Measurements from ENCODE around the gene RUNX1.
A peak's percentile ranks its signal among the peaks of the same experiment; 100 is the strongest.

Gene RUNX1

GRCh38 chr21:35048183-35048601 lies 910 bp downstream of the RUNX1 start:
- no peak for TF ChIP-seq Cebpa-rat (IDR thresholded peaks at IDR 0.05)
- peak overlapping the region; percentile 93 for H3K27ac ChIP-seq
- H3K9ac ChIP-seq: peak overlapping the region; percentile 96
- peak overlapping the region; percentile 88 for H3K4me3 ChIP-seq
- peaks cover 39% of the 10 kb centered on the region for H3K36me3 ChIP-seq
- H3K9me3 ChIP-seq: no peaks in the 10 kb centered on the region
- peak overlapping the region; percentile 95 for H3K4me2 ChIP-seq
- H4K20me1 ChIP-seq: peaks cover 23% of the 10 kb centered on the region
- no peaks in the 10 kb centered on the region for H3K27me3 ChIP-seq
- H3K4me1 ChIP-seq: peaks cover 59% of the 10 kb centered on the region

- H4K20me1 ChIP-seq: peaks cover 37% of the 10 kb centered on the region
- peaks cover 52% of the 10 kb centered on the region for H3K36me3 ChIP-seq
- H3K4me1 ChIP-seq: peaks cover 61% of the 10 kb centered on the region
- H3K27ac ChIP-seq: peak overlapping the region; percentile 93
- peak overlapping the region; percentile 88 for H3K4me3 ChIP-seq
- no peaks in the 10 kb centered on the region for H3K9me3 ChIP-seq
- H3K27me3 ChIP-seq: no peaks in the 10 kb centered on the region
- peak overlapping the region; percentile 95 for H3K4me2 ChIP-seq
- TF ChIP-seq Cebpa-rat (IDR thresholded peaks at IDR 0.05): no peak
- H3K9ac ChIP-seq: peak overlapping the region; percentile 96
These were observed 2.2 kb downstream of the RUNX1 start for GRCh38 chr21:35046880-35047229.

GRCh38 chr21:35046263-35046624 lies 2.9 kb downstream of the RUNX1 start:
- Histone ChIP-seq H3K4me3 (peak overlapping the region; percentile 88), H4K20me1 (peaks cover 43% of the 10 kb centered on the region), H3K9ac (peak overlapping the region; percentile 96), H3K36me3 (peaks cover 58% of the 10 kb centered on the region), H3K9me3 (no peaks in the 10 kb centered on the region), H3K27ac (peak overlapping the region; percentile 93), H3K4me1 (peaks cover 62% of the 10 kb centered on the region), H3K27me3 (no peaks in the 10 kb centered on the region), H3K4me2 (peak overlapping the region; percentile 95)
- TF ChIP-seq Cebpa-rat (IDR thresholded peaks at IDR 0.05): no peak

DNA sequence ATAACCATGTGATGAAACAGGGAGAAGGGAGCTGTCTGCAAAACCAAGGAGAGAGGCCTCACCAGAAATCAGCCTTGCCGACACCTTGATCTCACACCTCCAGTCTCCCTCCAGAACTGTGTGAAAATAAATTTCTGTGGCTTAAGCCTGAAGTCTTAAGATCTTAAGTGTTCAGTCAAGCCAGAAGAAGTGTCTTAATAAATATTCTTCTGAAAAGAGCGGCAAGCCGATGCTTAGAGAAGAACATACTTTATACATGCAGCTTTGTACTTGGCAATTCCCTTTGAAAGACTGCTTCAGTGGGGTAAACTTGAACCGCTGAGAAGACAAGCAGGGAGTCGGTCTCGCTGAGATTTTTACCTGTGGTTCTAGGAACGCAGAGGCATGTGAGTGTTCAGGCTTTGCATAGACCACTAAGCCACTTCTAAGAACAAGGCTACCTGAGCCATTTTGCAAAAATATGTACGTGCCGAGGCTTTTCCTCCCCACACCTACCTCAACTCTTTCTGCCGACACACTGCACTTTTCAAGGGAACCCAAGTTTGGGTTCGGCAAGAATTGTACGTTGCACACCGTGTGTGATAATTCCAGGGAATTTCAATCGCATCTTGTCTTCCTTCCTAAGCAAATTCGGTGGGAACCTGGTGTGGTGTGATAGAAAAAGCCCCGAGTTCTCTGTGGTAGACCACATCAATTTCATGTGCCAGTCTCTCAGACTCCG lies 3.4 kb downstream of the RUNX1 start:
- peak overlapping the region; percentile 96 for H3K9ac ChIP-seq
- peak overlapping the region; percentile 95 for H3K4me2 ChIP-seq
- H3K4me1 ChIP-seq: peaks cover 63% of the 10 kb centered on the region
- H4K20me1 ChIP-seq: peaks cover 48% of the 10 kb centered on the region
- no peaks in the 10 kb centered on the region for H3K27me3 ChIP-seq
- H3K9me3 ChIP-seq: no peaks in the 10 kb centered on the region
- TF ChIP-seq Cebpa-rat (IDR thresholded peaks at IDR 0.05): no peak
- peaks cover 63% of the 10 kb centered on the region for H3K36me3 ChIP-seq
- peak overlapping the region; percentile 88 for H3K4me3 ChIP-seq
- peak overlapping the region; percentile 93 for H3K27ac ChIP-seq

- peaks cover 56% of the 10 kb centered on the region for H4K20me1 ChIP-seq
- H3K27me3 ChIP-seq: no peaks in the 10 kb centered on the region
- peak overlapping the region; percentile 96 for H3K9ac ChIP-seq
- H3K27ac ChIP-seq: peak overlapping the region; percentile 93
- peaks cover 70% of the 10 kb centered on the region for H3K36me3 ChIP-seq
- no peak for TF ChIP-seq Cebpa-rat (IDR thresholded peaks at IDR 0.05)
- peaks cover 63% of the 10 kb centered on the region for H3K4me1 ChIP-seq
- no peaks in the 10 kb centered on the region for H3K9me3 ChIP-seq
- peak overlapping the region; percentile 88 for H3K4me3 ChIP-seq
- peak overlapping the region; percentile 95 for H3K4me2 ChIP-seq
These were observed 4.1 kb downstream of the RUNX1 start for GRCh38 chr21:35044770-35045541.

- H3K27me3 ChIP-seq: no peaks in the 10 kb centered on the region
- no peak for TF ChIP-seq Cebpa-rat (IDR thresholded peaks at IDR 0.05)
- H3K9ac ChIP-seq: peak overlapping the region; percentile 96
- peaks cover 65% of the 10 kb centered on the region for H3K4me1 ChIP-seq
- H4K20me1 ChIP-seq: peaks cover 64% of the 10 kb centered on the region
- peak overlapping the region; percentile 93 for H3K27ac ChIP-seq
- H3K4me2 ChIP-seq: peak overlapping the region; percentile 95
- no peaks in the 10 kb centered on the region for H3K9me3 ChIP-seq
- peak overlapping the region; percentile 88 for H3K4me3 ChIP-seq
- H3K36me3 ChIP-seq: peaks cover 76% of the 10 kb centered on the region
These were observed 5.0 kb downstream of the RUNX1 start for GRCh38 chr21:35044128-35044527.

DNA sequence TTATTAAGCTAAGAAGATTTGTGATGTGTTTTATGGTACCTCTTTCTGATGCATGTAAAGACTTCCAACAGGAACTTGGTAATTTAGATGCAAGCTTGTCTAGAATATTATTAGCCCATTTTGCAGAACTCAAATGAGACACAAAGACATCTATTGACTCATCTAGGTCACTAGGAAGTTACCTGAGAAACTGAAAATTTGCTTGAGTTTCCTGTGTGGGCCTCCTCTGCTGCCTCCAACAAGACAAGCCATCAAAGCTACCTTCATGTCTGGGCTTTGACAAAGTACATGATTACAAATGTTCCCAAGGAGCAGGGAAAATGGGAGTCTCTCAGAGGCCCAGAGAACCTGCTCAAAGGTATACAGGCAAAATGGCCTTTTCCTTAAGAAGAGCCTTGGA lies 5.6 kb downstream of the RUNX1 start:
- H3K9me3 ChIP-seq: no peaks in the 10 kb centered on the region
- H3K9ac ChIP-seq: peak overlapping the region; percentile 96
- peaks cover 82% of the 10 kb centered on the region for H3K36me3 ChIP-seq
- H3K27me3 ChIP-seq: no peaks in the 10 kb centered on the region
- H3K4me3 ChIP-seq: peak overlapping the region; percentile 88
- no peak for TF ChIP-seq Cebpa-rat (IDR thresholded peaks at IDR 0.05)
- peaks cover 71% of the 10 kb centered on the region for H3K4me1 ChIP-seq
- peak overlapping the region; percentile 95 for H3K4me2 ChIP-seq
- H3K27ac ChIP-seq: peak overlapping the region; percentile 93
- H4K20me1 ChIP-seq: peaks cover 70% of the 10 kb centered on the region

DNA sequence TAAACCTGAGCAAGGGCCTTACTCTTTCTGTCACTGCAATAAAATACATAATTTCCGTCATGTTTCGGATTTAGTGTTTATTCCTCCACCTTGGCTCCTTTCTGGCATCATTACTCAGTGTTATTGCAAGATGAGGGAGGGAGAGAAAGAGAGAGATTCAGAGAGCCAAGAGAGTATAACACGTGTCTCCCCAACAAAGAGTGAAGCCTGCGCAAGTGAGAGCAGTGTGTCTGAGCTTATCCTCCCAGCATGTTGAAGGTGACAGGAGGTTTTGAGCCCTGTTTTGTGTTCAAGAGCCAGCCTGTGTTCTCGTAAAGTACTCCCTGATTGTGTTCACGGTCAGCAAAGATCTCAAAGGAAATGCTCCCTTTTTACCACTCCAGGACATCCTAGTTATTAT lies 6.3 kb downstream of the RUNX1 start:
- peaks cover 89% of the 10 kb centered on the region for H3K36me3 ChIP-seq
- TF ChIP-seq Cebpa-rat (IDR thresholded peaks at IDR 0.05): no peak
- H3K9me3 ChIP-seq: no peaks in the 10 kb centered on the region
- H3K27ac ChIP-seq: peak overlapping the region; percentile 93
- no peaks in the 10 kb centered on the region for H3K27me3 ChIP-seq
- H4K20me1 ChIP-seq: peaks cover 72% of the 10 kb centered on the region
- peak overlapping the region; percentile 64 for H3K9ac ChIP-seq
- H3K4me1 ChIP-seq: peaks cover 78% of the 10 kb centered on the region
- peak overlapping the region; percentile 88 for H3K4me3 ChIP-seq
- peak overlapping the region; percentile 95 for H3K4me2 ChIP-seq

- Histone ChIP-seq H3K4me1 (peaks cover 88% of the 10 kb centered on the region), H3K4me2 (peak overlapping the region; percentile 95), H3K9me3 (no peaks in the 10 kb centered on the region), H4K20me1 (peaks cover 81% of the 10 kb centered on the region), H3K27ac (peak overlapping the region; percentile 93), H3K4me3 (peak overlapping the region; percentile 88; the same call in 1 of the 2 replicates), H3K36me3 (peaks cover 97% of the 10 kb centered on the region), H3K9ac (peak overlapping the region; percentile 64), H3K27me3 (no peaks in the 10 kb centered on the region)
- TF ChIP-seq Cebpa-rat (IDR thresholded peaks at IDR 0.05): no peak
These were observed 7.2 kb downstream of the RUNX1 start for GRCh38 chr21:35041881-35042280.

DNA sequence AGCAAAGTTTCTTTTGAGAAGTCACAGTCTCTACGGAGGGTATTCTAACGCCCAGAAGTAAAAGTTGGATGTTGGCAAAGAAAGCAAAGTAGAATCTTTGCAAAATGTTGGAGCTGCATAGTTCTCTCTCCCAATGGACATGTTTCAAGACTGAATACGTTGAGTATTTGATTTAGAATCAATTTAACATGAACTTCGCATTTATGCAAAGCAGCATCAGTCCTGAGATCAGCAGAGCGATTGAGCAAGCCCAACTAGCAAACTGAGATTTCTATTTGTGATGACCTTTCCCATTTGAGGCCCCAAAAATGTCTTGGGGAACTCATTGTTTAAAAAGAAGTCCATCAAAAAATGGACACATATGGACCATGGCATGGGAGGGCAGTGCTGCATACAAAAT lies 8.0 kb downstream of the RUNX1 start:
- H3K4me1 ChIP-seq: peaks cover 95% of the 10 kb centered on the region
- H3K4me3 ChIP-seq: no peak overlapping the region
- H4K20me1 ChIP-seq: peaks cover 89% of the 10 kb centered on the region
- H3K27me3 ChIP-seq: no peaks in the 10 kb centered on the region
- peak overlapping the region; percentile 2; the same call in 1 of the 2 replicates for H3K27ac ChIP-seq
- H3K36me3 ChIP-seq: peaks cover 97% of the 10 kb centered on the region
- TF ChIP-seq Cebpa-rat (IDR thresholded peaks at IDR 0.05): no peak
- H3K9ac ChIP-seq: peak overlapping the region; percentile 64; the same call in 1 of the 2 replicates
- H3K4me2 ChIP-seq: peak overlapping the region; percentile 95
- no peaks in the 10 kb centered on the region for H3K9me3 ChIP-seq

Data from BLaER1 (cell line).